Skeletal muscle cell (primary cell): ENCODE measurements around the gene HS6ST1.

Source experiments
- DNase-seq: peaks from one replicate; pipeline ENCODE4 v3.0.0-alpha.2; 2010; ENCODE audit warnings: low read depth
- H3K4me3 ChIP-seq: 2 replicates; pipeline ENCODE4 v1.5.1; 2011; ENCODE audit warnings: low read depth, mild to moderate bottlenecking, control low read depth, low read length, moderate library complexity

Gene HS6ST1

GRCh38 chr2:128228894-128229293 is 89.8 kb downstream of the HS6ST1 start:
- DNase-seq = no peak
- H3K4me3 ChIP-seq = no peak overlapping the region

GRCh38 chr2:128227862-128228261 is 90.8 kb downstream of the HS6ST1 start:
- H3K4me3 ChIP-seq = no peak overlapping the region
- DNase-seq = no peak

GRCh38 chr2:128219891-128220290 is 98.8 kb downstream of the HS6ST1 start:
- no peak overlapping the region for H3K4me3 ChIP-seq
- DNase-seq = no peak

GRCh38 chr2:128217671-128218070 is 101.0 kb downstream of the HS6ST1 start:
- no peak overlapping the region for H3K4me3 ChIP-seq
- no peak for DNase-seq

- no peak for DNase-seq
Measured at GRCh38 chr2:128215897-128216642, 102.6 kb downstream of the HS6ST1 start.

More at GRCh38 chr2:128215897-128216642, 102.6 kb downstream of the HS6ST1 start:
- no peak overlapping the region for H3K4me3 ChIP-seq
